OCI-LY7 (cell line): Measurements from ENCODE around the gene FOXR1. TPM values are rescaled to one million over a fixed set of nuclear protein-coding genes. Genes with fewer than 3 reads are reported as not detected.

Experiments
- BruUV-seq: library from RNA; stranded (reverse); fragments of 400-500 nt; replicated peaks from 2 replicates; lab custom pipeline; 2021; lab: Mats Ljungman, UMichigan
- CTCF ChIA-PET: fragments of 300-600 bp; sonication (Branson Sonifier 250); formaldehyde crosslinking; loops from one replicate; lab custom pipeline; 2022; ENCODE audit warnings: antibody characterized with exemption; ENCODE audit not compliant: unreplicated experiment; lab: Charles Lee
- POLR2A ChIA-PET: fragments of 300-600 bp; sonication (Branson Sonifier 250); formaldehyde crosslinking; loops from one replicate; lab custom pipeline; 2022; ENCODE audit warnings: antibody characterized with exemption; lab: Charles Lee
- DNase-seq: peaks from one replicate; pipeline ENCODE4 v3.0.0-alpha.2; 2015; ENCODE audit warnings: low spot score
- H2AFZ ChIP-seq: fragments of 200-600 bp; sonication (generic), shearing (Covaris generic); 2 replicates; pipeline ENCODE4 v1.6.1; 2014; ENCODE audit warnings: mild to moderate bottlenecking, antibody characterized with exemption, low read length, moderate library complexity
- H3K27ac ChIP-seq: fragments of 200-600 bp; sonication (generic); 2 replicates; pipeline ENCODE4 v1.5.1; 2014; ENCODE audit warnings: mixed run types, low read depth, mild to moderate bottlenecking, moderate library complexity, low read length, inconsistent platforms; ENCODE audit not compliant: poor library complexity, severe bottlenecking
- H3K36me3 ChIP-seq: fragments of 200-600 bp; sonication (generic); 2 replicates; pipeline ENCODE4 v1.6.1; 2014; ENCODE audit warnings: mild to moderate bottlenecking, antibody characterized with exemption, low read length, moderate library complexity, mixed read lengths; ENCODE audit not compliant: insufficient read depth
- H3K4me1 ChIP-seq: fragments of 200-600 bp; sonication (generic); 2 replicates; pipeline ENCODE4 v1.5.1; 2014; ENCODE audit warnings: mild to moderate bottlenecking, low read length; ENCODE audit not compliant: insufficient read depth, poor library complexity, severe bottlenecking
- H3K4me2 ChIP-seq: fragments of 200-600 bp; sonication (generic); 2 replicates; pipeline ENCODE4 v1.6.1; 2014; ENCODE audit warnings: mild to moderate bottlenecking, low read length
- H3K4me3 ChIP-seq: fragments of 200-600 bp; sonication (generic); 2 replicates; pipeline ENCODE4 v1.5.1; 2014; ENCODE audit warnings: mild to moderate bottlenecking, low read depth, low read length; ENCODE audit not compliant: poor library complexity, severe bottlenecking
- H3K79me2 ChIP-seq: fragments of 200-600 bp; sonication (generic); 2 replicates; pipeline ENCODE4 v1.6.1; 2016; ENCODE audit warnings: low read depth, mild to moderate bottlenecking, low read length, moderate library complexity, mixed read lengths; ENCODE audit not compliant: insufficient read depth
- H3K9me2 ChIP-seq: fragments of 200-600 bp; sonication (generic); 2 replicates; pipeline ENCODE4 v1.6.1; 2016; ENCODE audit warnings: mild to moderate bottlenecking, low read length, mixed read lengths; ENCODE audit not compliant: insufficient read depth
- H3K9me3 ChIP-seq: fragments of 200-600 bp; sonication (generic); 2 replicates; pipeline ENCODE4 v1.6.1; 2014; ENCODE audit warnings: mild to moderate bottlenecking, mixed run types, low read length, mixed read lengths
- H4K20me1 ChIP-seq: fragments of 200-600 bp; sonication (generic); 2 replicates; pipeline ENCODE4 v1.6.1; 2014; ENCODE audit warnings: mild to moderate bottlenecking, antibody characterized with exemption, low read length, moderate library complexity, mixed read lengths; ENCODE audit not compliant: insufficient read depth
- EZH2phosphoT487 ChIP-seq: fragments of 200-600 bp; sonication (generic); IDR thresholded peaks from 2 replicates; pipeline ENCODE4 v1.6.1; 2018; ENCODE audit warnings: low read depth, borderline replicate concordance, mild to moderate bottlenecking, mixed run types, antibody characterized with exemption, low read length, moderate library complexity, mixed read lengths
- intact Hi-C: fragments of 100-400 bp; cut with micrococcal nuclease; formaldehyde crosslinking; loops from one replicate; pipeline ENCODE4 v1.10.0; 2022; ENCODE audit not compliant: unreplicated experiment
- total RNA-seq, 2 experiments: library from RNA; depleted of rRNA in 1 of 2; stranded (reverse); fragments of >200 nt in 1 of 2; shearing (Covaris generic) in 1 of 2; gene quantifications; 2 replicates each; pipeline ENCODE4 v1.2.3, GENCODE V29; 2014 to 2022
- TF ChIP-seq, protein P1 (sequence below): fragments of 200-600 bp; sonication (generic); conservative IDR thresholded peaks from 2 replicates; pipeline ENCODE4 v1.5.1; 2014; ENCODE audit warnings: mild to moderate bottlenecking, antibody characterized with exemption, low read length, moderate library complexity, mixed read lengths

Gene FOXR1
- total RNA-seq, 2 experiments from 2014 or later = not detected

DNA sequence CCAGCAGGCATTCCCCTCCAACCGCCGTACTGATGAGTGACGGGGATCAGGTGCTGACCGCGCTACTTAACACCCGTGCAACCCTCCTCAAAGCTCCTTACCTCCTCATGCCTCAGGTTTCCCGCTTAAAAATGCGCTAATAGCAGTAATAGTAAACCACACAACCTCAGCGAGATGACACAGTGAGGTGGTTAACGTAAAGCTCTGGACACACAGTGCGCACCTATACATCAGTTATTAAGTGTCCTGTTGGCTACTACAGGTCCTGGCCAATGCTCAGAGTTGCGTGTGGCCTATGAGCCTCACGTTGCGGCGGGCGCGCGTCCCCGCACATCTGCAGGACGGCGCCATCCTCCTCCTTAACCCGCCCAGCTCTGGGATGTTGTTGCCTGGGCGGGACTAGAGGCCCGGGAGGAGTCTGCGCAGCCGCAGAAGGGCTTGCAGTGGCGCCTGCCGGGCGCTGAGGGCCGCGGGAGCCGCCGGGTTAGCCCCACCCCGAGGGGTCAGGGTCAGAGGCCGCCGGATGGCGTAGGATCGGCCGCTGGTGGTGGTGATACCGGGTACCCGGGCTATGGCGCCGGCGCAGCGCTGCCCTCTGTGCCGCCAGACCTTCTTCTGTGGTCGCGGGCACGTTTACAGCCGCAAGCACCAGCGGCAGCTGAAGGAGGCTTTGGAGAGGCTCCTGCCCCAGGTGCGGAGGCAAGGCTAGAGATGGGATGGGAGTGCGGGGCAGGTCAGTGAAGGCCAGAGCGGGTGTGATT lies 26.2 kb downstream of the FOXR1 start, which contains the start of gene CENATAC:
TSS of gene CENATAC (plus strand) at position 512 of the 761 bp plus-strand sequence. CDS start at position 572, 60 bp downstream.
- Histone ChIP-seq H3K36me3 (peaks cover 44% of the 10 kb centered on the region), H4K20me1 (no peaks in the 10 kb centered on the region), H3K79me2 (peaks cover 33% of the 10 kb centered on the region; the same call in 1 of the 2 replicates), H3K27ac (peak within 1 kb of the TSS; percentile 50), H2AFZ (peak within 1 kb of the TSS; percentile 48), H3K4me2 (peak within 1 kb of the TSS; percentile 90), H3K4me3 (peak within 1 kb of the TSS; percentile 88), H3K9me3 (no peaks in the 10 kb centered on the region), H3K4me1 (peaks cover 19% of the 10 kb centered on the region), H3K9me2 (no peaks in the 10 kb centered on the region)
- intact Hi-C loops = loop anchor here (1.0 kb wide), 1 partner anchor 20 kb away; the partner anchor contains the start of genes RPS25 and TRAPPC4
- TF ChIP-seq, protein P1, sequence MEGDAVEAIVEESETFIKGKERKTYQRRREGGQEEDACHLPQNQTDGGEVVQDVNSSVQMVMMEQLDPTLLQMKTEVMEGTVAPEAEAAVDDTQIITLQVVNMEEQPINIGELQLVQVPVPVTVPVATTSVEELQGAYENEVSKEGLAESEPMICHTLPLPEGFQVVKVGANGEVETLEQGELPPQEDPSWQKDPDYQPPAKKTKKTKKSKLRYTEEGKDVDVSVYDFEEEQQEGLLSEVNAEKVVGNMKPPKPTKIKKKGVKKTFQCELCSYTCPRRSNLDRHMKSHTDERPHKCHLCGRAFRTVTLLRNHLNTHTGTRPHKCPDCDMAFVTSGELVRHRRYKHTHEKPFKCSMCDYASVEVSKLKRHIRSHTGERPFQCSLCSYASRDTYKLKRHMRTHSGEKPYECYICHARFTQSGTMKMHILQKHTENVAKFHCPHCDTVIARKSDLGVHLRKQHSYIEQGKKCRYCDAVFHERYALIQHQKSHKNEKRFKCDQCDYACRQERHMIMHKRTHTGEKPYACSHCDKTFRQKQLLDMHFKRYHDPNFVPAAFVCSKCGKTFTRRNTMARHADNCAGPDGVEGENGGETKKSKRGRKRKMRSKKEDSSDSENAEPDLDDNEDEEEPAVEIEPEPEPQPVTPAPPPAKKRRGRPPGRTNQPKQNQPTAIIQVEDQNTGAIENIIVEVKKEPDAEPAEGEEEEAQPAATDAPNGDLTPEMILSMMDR = 0 out of 2 replicates have a peak, but pooled peaks have one; percentile 25
- TF ChIP-seq EZH2phosphoT487 = no peak
- ChIA-PET CTCF (interaction anchor here (0.6 to 0.8 kb wide), 4 partner anchors 13 to 104 kb away, joined by 3 to 4 read pairs (median 3); no protein-coding TSS in a partner anchor), POLR2A (interaction anchor here (0.6 to 1.7 kb wide), 11 partner anchors 18 to 779 kb away, joined by 3 to 12 read pairs (median 3); partner anchors contain the start of genes HYOU1, RPS25, TRAPPC4 and VPS11)
- DNase-seq = peak; percentile 96
- BruUV-seq = no TSS peak

DNA sequence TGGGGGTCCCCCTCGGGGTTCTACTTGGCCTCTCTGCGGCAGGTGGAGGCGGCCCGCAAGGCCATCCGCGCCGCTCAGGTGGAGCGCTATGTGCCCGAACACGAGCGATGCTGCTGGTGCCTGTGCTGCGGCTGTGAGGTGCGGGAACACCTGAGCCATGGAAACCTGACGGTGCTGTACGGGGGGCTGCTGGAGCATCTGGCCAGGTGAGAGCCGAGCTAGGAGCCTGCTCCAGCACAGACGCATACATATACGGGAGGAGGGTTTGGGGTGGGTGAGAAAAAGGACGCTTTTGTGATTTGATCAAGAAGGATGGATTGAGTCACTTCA lies 26.8 kb downstream of the FOXR1 start:
- no TSS peak for BruUV-seq

More for the DNA sequence above, 26.8 kb downstream of the FOXR1 start:
- peak overlapping the region; percentile 90 for H3K4me2 ChIP-seq
- peaks cover 33% of the 10 kb centered on the region; the same call in 1 of the 2 replicates for H3K79me2 ChIP-seq
- TF ChIP-seq, protein P1 = no peak
- no peak for TF ChIP-seq EZH2phosphoT487
- no peaks in the 10 kb centered on the region for H3K9me2 ChIP-seq
- H3K9me3 ChIP-seq = no peaks in the 10 kb centered on the region
- no peak for DNase-seq
- no peaks in the 10 kb centered on the region for H4K20me1 ChIP-seq
- peak overlapping the region; percentile 88 for H3K4me3 ChIP-seq
- H3K4me1 ChIP-seq = peaks cover 19% of the 10 kb centered on the region
- CTCF ChIA-PET = no interaction called here
- H3K36me3 ChIP-seq = peaks cover 50% of the 10 kb centered on the region
- H2AFZ ChIP-seq = peak overlapping the region; percentile 41; the same call in 1 of the 2 replicates
- H3K27ac ChIP-seq = peak overlapping the region; percentile 19
- POLR2A ChIA-PET = interaction anchor here (0.6 to 1.4 kb wide), 5 partner anchors 17 to 460 kb away, joined by 3 to 10 read pairs (median 4); partner anchors contain the start of genes HYOU1, RPS25 and VPS11
- intact Hi-C loops = loop anchor here (1.0 kb wide), 1 partner anchor 20 kb away; the partner anchor contains the start of genes RPS25 and TRAPPC4
